Keratinocyte (primary cell): Measurements from ENCODE around the gene SH2D1B. TPM values are rescaled to one million over a fixed set of nuclear protein-coding genes. Genes with fewer than 3 reads are reported as not detected.

Experiments
- DNase-seq: peaks from one replicate; pipeline ENCODE4 v3.0.0-alpha.2; 2011; ENCODE audit warnings: low read depth, missing footprints, low spot score
- FAIRE-seq: peaks from 2 replicates; lab custom pipeline; 2011; peaks lifted over from hg19 to GRCh38; lab: Jason Lieb, UNC
- H2AFZ ChIP-seq: 2 replicates; pipeline ENCODE4 v1.6.0; 2012; ENCODE audit warnings: low read length, control low read depth, inconsistent platforms; ENCODE audit not compliant: control insufficient read depth
- H3K27ac ChIP-seq: 2 replicates; pipeline ENCODE4 v1.5.1; 2011; ENCODE audit warnings: low read length; ENCODE audit not compliant: control insufficient read depth, insufficient read depth
- H3K27me3 ChIP-seq: 3 replicates; pipeline ENCODE4 v1.6.0; 2011; ENCODE audit warnings: low read length; ENCODE audit not compliant: control insufficient read depth, insufficient read depth; ENCODE audit errors: extremely low read depth
- H3K36me3 ChIP-seq, 2 experiments: 2 replicates in 1 of 2; 3 replicates in 1 of 2; pipeline ENCODE4 v1.5.1; 2011; ENCODE audit warnings: low read length in 2 of 2, mild to moderate bottlenecking in 1 of 2; ENCODE audit not compliant: control insufficient read depth in 2 of 2, insufficient read depth in 2 of 2; ENCODE audit errors: extremely low read depth in 1 of 2
- H3K4me1 ChIP-seq: 3 replicates; pipeline ENCODE4 v1.5.1; 2011; ENCODE audit warnings: low read length; ENCODE audit not compliant: control insufficient read depth, insufficient read depth; ENCODE audit errors: extremely low read depth
- H3K4me2 ChIP-seq: 3 replicates; pipeline ENCODE4 v1.6.0; 2011; ENCODE audit warnings: low read depth, low read length; ENCODE audit not compliant: control insufficient read depth, insufficient read depth; ENCODE audit errors: extremely low read depth
- H3K4me3 ChIP-seq, 3 experiments: fragments of 200-600 bp in 1 of 3; sonication (generic) in 1 of 3; 2 replicates in 2 of 3; 3 replicates in 1 of 3; pipeline ENCODE4 v1.5.1; 2011 to 2016; ENCODE audit warnings: low read length in 3 of 3, mild to moderate bottlenecking in 3 of 3, control low read depth in 2 of 3, inconsistent platforms in 1 of 3, low read depth in 1 of 3, mixed read lengths in 1 of 3, mixed run types in 1 of 3, moderate library complexity in 1 of 3; ENCODE audit not compliant: control insufficient read depth in 2 of 3, insufficient read depth in 2 of 3; ENCODE audit errors: extremely low read depth in 1 of 3
- H3K79me2 ChIP-seq: 2 replicates; pipeline ENCODE4 v1.6.0; 2012; ENCODE audit warnings: low read length; ENCODE audit not compliant: control insufficient read depth, insufficient read depth
- H3K9ac ChIP-seq: 3 replicates; pipeline ENCODE4 v1.6.0; 2011; ENCODE audit warnings: low read length; ENCODE audit not compliant: control insufficient read depth, insufficient read depth; ENCODE audit errors: extremely low read depth
- H3K9me1 ChIP-seq: 3 replicates; pipeline ENCODE4 v1.6.0; 2011; ENCODE audit warnings: low read length; ENCODE audit not compliant: control insufficient read depth, insufficient read depth; ENCODE audit errors: extremely low read depth
- H3K9me3 ChIP-seq: 2 replicates; pipeline ENCODE4 v1.5.1; 2012; ENCODE audit warnings: low read depth, low read length; ENCODE audit not compliant: control insufficient read depth
- H4K20me1 ChIP-seq: 3 replicates; pipeline ENCODE4 v1.6.0; 2011; ENCODE audit warnings: low read length; ENCODE audit not compliant: control insufficient read depth, insufficient read depth; ENCODE audit errors: extremely low read depth
- CTCF ChIP-seq, 3 experiments: IDR thresholded peaks in 1 of 3; conservative IDR thresholded peaks in 1 of 3; optimal IDR thresholded peaks in 1 of 3; 2 replicates in 2 of 3; 3 replicates in 1 of 3; pipeline versions ENCODE3 to v1.5.1; 2011; ENCODE audit warnings: low read length in 3 of 3, mild to moderate bottlenecking in 3 of 3, moderate library complexity in 2 of 3, control low read depth in 1 of 3, inconsistent platforms in 1 of 3; ENCODE audit not compliant: insufficient read depth in 2 of 3; ENCODE audit errors: extremely low read depth in 1 of 3
- EZH2 ChIP-seq: IDR thresholded peaks from one replicate; pipeline ENCODE4 v1.6.1; 2012; ENCODE audit warnings: inconsistent platforms, mild to moderate bottlenecking, low read length, moderate library complexity
- dilution Hi-C: fragments of 300-500 bp; cut with MboI; formaldehyde crosslinking; loops from one replicate; pipeline ENCODE4 v1.7.0; 2020; ENCODE audit warnings: low sequenced_read_pairs; ENCODE audit not compliant: extremely low pct_ligation_motif_present
- polyA plus RNA-seq, 5 experiments: library from polyadenylated mRNA; depleted of rRNA in 3 of 5; stranded (reverse) in 3 of 5; stranded (forward) in 1 of 5; unstranded in 1 of 5; fragments of >200 nt; gene quantifications; 1 replicate in 1 of 5; 2 replicates in 3 of 5; 3 replicates in 1 of 5; pipeline versions ENCODE4 v1.2.1 to v1.2.3, GENCODE V29; 2011 to 2012; ENCODE audit warnings: missing spikeins in 2 of 5, low read depth in 1 of 5, low replicate concordance in 1 of 5

SH2D1B gene
- polyA plus RNA-seq, 1 donor (not counting 4 experiments of a cell fraction or from before 2014, with no cell fraction given), result not detected

- DNase-seq (no peak), FAIRE-seq (no peak)
- Histone ChIP-seq H3K79me2 (no peaks in the 10 kb centered on the region), H3K27me3 (no peaks in the 10 kb centered on the region), H3K9me3 (no peaks in the 10 kb centered on the region), H3K9ac (no peak overlapping the region), H3K4me1 (no peaks in the 10 kb centered on the region), H4K20me1 (no peaks in the 10 kb centered on the region), H3K4me2 (no peak overlapping the region), H2AFZ (no peak overlapping the region), H3K4me3 (no peak overlapping the region), H3K9me1 (no peaks in the 10 kb centered on the region), H3K27ac (no peak overlapping the region), H3K36me3 (no peaks in the 10 kb centered on the region)
- dilution Hi-C loops, result no loop called here
- no peak for TF ChIP-seq EZH2
- no peak for TF ChIP-seq CTCF (optimal IDR thresholded peaks at IDR 0.05 in 1 of 3, IDR thresholded peaks at IDR 0.05 in 1 of 3, conservative IDR thresholded peaks at IDR 0.05 in 1 of 3; ENCODE audit: extremely low read depth in 1 of 3, insufficient read depth in 2 of 3, low read length in 3 of 3)
These were observed 10.9 kb upstream of the SH2D1B start for GRCh38 chr1:162422662-162423375.

GRCh38 chr1:162421258-162422164 lies 9.6 kb upstream of the SH2D1B start:
- dilution Hi-C loops, result no loop called here
- TF ChIP-seq EZH2, result no peak
- no peak for TF ChIP-seq CTCF (optimal IDR thresholded peaks at IDR 0.05 in 1 of 3, IDR thresholded peaks at IDR 0.05 in 1 of 3, conservative IDR thresholded peaks at IDR 0.05 in 1 of 3; ENCODE audit: extremely low read depth in 1 of 3, insufficient read depth in 2 of 3, low read length in 3 of 3)
- H3K4me3 ChIP-seq, result no peak overlapping the region

More at GRCh38 chr1:162421258-162422164, 9.6 kb upstream of the SH2D1B start:
- H3K9me1 ChIP-seq, result no peaks in the 10 kb centered on the region
- no peak overlapping the region for H3K27ac ChIP-seq
- DNase-seq (no peak), FAIRE-seq (no peak)
- no peaks in the 10 kb centered on the region for H4K20me1 ChIP-seq
- H3K9me3 ChIP-seq, result no peaks in the 10 kb centered on the region
- H2AFZ ChIP-seq, result no peak overlapping the region
- H3K27me3 ChIP-seq, result no peaks in the 10 kb centered on the region
- no peak overlapping the region for H3K9ac ChIP-seq
- H3K79me2 ChIP-seq, result no peaks in the 10 kb centered on the region
- H3K36me3 ChIP-seq, result no peaks in the 10 kb centered on the region
- H3K4me1 ChIP-seq, result no peaks in the 10 kb centered on the region
- H3K4me2 ChIP-seq, result no peak overlapping the region
